Effector CD4-positive, alpha-beta T cell (primary cell): ENCODE measurements around the gene RAD52.
"Not testable (repeated sequence)": the region's sequence is repeated elsewhere in the genome, so short reads cannot be mapped to it uniquely, and the experiment has no call there.

Source experiments
- DNase-seq: peaks from one replicate; pipeline ENCODE4 v3.0.0-alpha.2; 2020

The RAD52 gene

GRCh38 chr12:966724-967123 is 17.2 kb upstream of the RAD52 start:
- no peak for DNase-seq

DNA sequence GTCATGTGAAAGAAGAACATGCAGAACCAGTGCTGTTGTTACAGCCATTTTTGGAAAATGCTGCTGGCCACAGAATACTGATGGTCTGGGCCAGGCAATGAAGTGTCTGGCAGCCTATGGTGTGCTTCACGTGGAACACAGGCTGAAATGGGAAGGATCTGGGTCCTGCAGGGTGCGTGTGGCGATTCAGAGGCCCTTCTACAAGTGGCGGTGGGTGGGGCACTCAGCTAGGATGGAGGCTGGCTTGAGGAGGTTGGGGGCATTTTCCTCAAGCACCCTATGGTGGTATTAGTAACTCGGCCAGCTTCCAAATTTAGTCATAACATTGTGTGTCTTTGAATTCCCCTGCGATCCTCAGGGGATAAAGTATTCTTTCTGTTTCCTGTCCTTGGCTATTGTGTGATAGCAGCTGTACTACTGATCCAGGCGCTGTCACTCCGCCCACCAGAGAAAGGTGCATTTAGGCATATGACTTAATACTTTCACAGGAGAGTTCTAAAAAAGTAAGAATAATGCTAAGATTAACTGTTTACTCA is 9.2 kb upstream of the RAD52 start:
- no peak for DNase-seq

- no peak for DNase-seq
Measured at GRCh38 chr12:955939-956338, 6.4 kb upstream of the RAD52 start.

DNA sequence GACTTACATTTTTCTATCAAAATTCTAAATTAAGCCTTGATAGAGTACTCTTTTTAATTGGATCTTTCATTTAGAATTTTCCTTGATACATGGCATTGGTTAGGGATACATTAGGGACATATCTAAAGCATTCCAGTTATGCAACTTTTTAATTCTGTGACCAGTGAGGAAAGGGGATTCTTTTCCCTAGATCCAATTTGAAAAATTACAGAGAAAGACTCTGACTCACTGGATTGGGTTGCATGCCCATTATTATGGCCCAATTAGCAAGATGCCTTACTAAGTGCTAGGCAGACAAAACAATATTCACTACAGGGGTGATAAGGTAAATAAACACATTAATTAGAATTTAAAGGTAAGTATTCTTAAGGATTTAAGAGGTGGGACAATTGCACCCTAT is 5.2 kb upstream of the RAD52 start:
- no peak for DNase-seq

- DNase-seq: no peak
Measured at GRCh38 chr12:953776-954175, 4.3 kb upstream of the RAD52 start.

GRCh38 chr12:951176-951575 is 1.7 kb upstream of the RAD52 start:
- DNase-seq: no peak

- no peak for DNase-seq
Measured at GRCh38 chr12:948238-948637, 1.3 kb downstream of the RAD52 start.

GRCh38 chr12:946631-947030 is 2.9 kb downstream of the RAD52 start:
- no peak for DNase-seq

DNA sequence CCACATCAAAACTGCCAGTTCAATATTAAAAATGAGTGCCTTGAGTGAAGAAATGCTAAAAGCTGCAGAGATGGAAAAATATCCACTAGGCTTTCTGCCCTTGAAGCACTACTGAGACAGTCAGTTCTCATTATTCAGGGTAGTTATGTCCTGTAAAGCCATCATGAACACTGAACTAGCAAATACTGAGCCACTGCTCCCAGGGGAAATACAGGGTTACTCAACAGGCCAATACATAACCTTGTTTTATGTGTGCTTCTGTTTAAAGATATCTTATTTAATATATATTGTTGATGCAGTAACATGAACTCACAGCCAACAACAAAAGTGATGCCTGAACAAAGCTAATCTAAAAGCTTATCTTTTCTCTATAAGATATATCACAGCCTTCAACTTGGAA is 3.3 kb downstream of the RAD52 start:
- no peak for DNase-seq

DNA sequence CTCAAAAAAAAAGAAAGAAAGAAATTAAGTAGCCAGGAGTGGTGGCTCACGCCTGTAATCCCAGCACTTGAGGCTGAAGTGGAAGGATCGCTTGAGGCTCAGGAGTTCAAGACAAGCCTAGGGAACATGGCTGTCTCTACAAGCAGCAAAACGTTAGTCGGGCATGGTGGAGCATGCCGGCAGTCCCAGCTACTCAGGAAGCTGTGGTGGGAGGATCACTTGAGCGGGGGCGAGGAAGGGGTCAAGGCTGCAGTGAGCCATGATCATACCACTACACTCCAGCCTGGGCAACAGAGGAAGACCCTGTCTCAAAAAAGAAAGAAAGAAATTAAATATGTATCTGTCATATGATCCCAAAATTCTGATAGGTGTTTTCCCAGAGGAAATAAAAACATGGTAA is 5.3 kb downstream of the RAD52 start:
- no peak for DNase-seq

DNA sequence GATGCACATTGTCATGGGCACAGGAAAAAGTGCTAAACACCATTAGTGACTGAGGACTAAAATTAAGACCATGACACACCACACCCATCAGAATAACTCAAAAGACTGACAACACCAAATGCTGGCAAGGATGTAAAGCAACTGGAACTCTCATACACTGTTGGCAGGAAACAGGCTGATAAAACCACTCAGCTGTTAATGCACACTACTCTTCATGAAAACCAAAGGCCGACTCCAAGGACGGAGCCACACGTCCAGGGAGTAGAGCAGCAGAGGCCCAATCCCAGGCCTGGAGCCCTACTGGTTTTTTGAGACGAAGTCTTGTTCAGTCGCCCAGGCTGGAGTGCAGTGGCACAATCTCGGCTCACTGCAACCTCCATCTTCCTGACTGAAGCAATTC is 6.4 kb downstream of the RAD52 start:
- DNase-seq: no peak

DNA sequence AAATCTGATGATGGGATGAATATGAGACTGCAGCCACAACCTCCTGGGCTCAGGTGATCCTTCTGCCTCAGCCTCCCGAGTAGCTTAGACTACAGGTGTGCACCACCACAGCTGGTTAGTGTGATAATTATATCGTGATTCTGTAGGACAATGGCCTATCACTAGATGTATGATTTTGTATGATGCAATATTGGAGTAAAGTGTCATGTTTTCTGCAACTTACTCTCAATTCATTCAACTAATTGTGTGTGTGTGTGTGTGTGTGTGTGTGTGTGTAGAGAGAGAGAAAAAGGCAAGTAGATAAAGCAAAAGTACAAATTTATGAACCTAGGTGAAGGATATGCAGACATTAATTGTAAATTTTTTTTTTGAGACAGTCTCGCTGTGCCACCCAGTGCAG is 10.7 kb downstream of the RAD52 start:
- no peak for DNase-seq

DNA sequence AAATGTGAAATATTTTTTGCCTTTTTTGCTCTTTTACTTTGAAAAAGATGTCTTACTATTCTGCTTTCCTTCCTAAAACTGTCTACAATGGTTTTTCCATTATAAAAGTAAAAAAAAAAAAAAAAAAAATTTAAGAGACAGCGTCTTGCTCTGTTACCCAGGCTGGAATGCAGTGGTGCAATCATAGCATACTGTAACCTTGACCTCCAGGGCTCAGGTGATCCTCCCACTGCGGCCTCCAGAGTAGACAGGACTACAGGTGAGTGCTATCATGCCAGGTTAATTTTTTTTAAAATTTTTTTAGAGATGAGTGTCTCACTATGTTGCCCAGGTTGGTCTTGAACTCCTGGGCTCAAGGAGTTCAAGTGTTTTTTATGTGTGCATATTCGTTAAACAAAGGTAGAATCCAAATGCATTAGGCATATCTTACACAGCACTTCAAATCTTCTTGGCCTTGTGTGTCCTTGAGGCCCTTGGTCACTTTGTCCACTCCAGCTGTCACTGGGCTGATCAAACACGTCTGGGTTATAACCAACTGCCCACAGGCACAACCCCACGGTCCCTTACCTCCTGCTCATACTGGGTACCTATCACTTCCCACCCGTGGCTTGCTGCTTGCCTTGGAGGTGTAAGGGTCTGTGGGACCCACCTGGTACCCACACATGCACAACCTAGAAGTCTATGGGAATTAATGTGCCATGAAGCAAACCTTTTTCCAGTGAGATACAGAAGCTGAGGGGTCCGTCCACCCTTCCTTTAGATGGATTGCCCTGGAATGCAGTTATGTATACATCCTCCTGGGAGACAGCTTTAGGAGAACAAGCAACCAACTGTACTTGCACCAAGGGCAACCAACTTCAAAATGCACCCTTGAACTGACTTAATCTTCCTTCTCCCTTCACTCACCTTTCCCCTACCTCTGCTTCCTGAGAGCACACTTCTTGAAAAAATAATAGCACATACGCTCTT is 12.8 kb downstream of the RAD52 start:
- no peak for DNase-seq

DNA sequence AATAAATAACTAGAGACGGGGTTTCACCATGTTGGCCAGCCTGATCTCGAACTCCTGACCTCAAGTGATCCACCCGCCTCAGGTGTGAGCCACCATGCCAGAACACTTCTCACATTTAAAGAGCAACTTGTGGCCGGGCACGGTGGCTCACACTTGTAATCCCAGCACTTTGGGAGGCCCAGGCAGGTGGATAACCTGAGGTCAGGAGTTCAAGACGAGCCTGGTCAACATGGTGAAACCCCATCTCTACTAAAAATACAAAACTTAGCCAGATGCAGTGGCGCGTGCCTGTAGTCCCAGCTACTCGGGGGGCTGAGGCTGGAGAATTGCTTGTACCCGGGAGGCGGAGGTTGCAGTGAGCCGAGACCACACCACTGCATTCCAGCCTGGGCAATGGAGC is 13.6 kb downstream of the RAD52 start:
- not testable (repeated sequence) for DNase-seq

- DNase-seq: no peak
Measured at GRCh38 chr12:931591-931990, 17.9 kb downstream of the RAD52 start.

DNA sequence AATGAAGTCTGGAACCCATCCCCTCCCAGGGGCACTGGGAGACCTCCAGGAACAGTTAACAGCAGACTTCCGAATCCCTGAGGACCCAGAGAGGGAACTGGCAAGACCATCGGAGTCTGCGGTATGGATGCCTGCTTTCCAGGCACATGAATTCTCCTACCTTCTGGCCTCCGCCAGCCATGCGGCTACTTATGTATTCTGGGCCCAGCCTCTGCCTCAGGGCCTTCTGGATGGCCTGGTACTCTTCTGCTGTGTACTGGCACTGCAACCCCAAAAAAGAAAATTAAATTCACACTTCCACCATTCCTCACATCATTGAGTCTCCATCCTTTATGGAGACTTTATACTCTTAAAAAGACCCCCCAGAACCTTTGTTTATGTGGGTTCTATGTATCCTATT is 18.4 kb downstream of the RAD52 start:
- no peak for DNase-seq

DNA sequence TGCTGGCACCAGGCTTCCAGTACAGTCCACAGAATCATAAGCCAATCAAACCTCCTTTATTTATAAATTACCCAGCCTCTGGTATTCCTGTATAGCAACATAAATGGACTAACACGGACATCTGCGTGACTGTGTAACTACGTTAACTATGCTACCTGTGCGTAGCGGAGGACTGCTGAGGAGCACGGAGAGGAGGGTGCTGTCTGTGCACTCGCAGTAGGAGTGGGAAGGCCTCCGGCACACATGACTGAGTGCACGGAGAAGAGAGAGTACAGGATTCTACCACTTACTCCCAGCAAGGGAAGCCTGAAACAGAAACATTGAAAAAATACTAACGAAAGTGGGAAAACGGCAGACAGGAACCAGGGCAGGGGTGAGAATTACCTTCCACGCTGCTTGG is 22.9 kb downstream of the RAD52 start:
- DNase-seq: no peak

DNA sequence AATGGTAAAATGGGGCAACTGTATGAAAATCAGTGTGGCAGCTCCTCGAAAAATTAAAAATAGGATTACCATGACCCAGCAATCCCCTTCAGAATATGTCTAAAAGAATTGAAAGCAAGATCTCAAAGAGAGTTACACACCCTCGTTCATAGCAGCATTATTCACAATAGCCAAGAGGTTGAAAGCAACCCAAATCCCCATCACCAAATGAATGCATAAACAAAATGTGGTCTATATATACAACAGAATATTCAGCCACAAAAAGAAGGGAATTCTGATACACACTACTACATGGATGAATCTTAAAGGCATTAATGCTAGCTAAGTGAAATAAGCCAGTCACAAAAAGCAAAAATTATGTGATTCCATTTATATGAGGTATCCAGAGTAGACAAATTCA is 27.2 kb downstream of the RAD52 start:
- DNase-seq: no peak

DNA sequence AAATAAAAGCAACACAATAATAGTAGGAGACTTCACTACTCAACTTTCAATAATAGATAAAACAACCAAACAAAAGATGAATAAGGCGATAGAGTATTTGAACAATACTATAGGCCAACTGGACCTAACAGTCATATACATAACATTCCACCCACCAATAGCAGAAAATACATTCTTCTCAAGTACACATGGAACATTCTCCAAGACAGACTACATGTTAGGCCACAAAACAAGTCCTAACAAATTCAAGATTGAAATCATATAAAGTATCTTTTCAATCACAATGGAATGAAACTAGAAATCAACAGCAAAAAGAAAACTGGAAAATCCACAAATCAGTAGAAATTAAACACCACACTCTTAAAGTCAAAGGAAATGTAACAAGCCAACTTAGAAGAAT is 28.8 kb downstream of the RAD52 start:
- no peak for DNase-seq

- DNase-seq: no peak
Measured at GRCh38 chr12:916712-917445, 32.6 kb downstream of the RAD52 start.

GRCh38 chr12:916240-916639 is 33.3 kb downstream of the RAD52 start:
- DNase-seq: no peak

DNA sequence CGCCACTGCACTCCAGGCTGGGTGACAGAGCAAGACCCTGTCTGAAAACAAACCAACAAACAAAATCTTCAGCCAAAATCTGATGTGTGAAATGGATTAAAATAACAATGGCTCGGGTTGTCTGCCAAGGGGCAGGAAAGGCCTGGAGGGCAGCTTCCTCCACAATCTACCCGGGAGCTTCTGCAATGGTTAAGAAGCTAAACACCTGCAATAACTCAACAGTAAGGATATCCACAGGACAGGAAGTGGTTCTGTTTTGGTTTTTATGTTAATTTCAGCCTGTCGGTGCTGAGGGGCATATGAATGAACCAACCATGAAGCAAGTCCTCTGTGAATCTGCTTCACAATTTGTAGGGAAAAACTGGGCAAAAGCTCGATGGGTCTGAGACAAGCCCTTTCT is 34.4 kb downstream of the RAD52 start:
- no peak for DNase-seq

- no peak for DNase-seq
Measured at GRCh38 chr12:913919-914698, 35.4 kb downstream of the RAD52 start.
